GM13976 (cell line): ENCODE measurements around the gene TARBP2.

ENCODE experiments used
- DNase-seq: peaks from one replicate; pipeline ENCODE4 v3.0.0; 2012; ENCODE audit warnings: low spot score
- CTCF ChIP-seq: IDR thresholded peaks from 2 replicates; pipeline ENCODE4 v1.5.1; 2012; ENCODE audit warnings: borderline replicate concordance, mild to moderate bottlenecking; ENCODE audit not compliant: insufficient read depth; ENCODE audit errors: extremely low read depth, missing control alignments, control extremely low read depth
- in situ Hi-C: fragments of 300-500 bp; cut with MboI; formaldehyde crosslinking; loops from one replicate; pipeline ENCODE4 v1.12.0; 2022; ENCODE audit warnings: low sequenced_read_pairs, mixed read lengths, inconsistent platforms; ENCODE audit not compliant: unreplicated experiment

Gene TARBP2

GRCh38 chr12:53456654-53457366 lies 44.3 kb upstream of the TARBP2 start:
- no peak for DNase-seq
- no peak for TF ChIP-seq CTCF
- in situ Hi-C loops = no loop called here

- no peak for DNase-seq
- in situ Hi-C loops = no loop called here
- TF ChIP-seq CTCF = no peak
Measured at GRCh38 chr12:53459097-53459496, 42.0 kb upstream of the TARBP2 start.

GRCh38 chr12:53461059-53461458 lies 40.0 kb upstream of the TARBP2 start:
- DNase-seq = no peak
- in situ Hi-C loops = no loop called here
- no peak for TF ChIP-seq CTCF

GRCh38 chr12:53461591-53461990 lies 39.5 kb upstream of the TARBP2 start:
- no peak for TF ChIP-seq CTCF
- in situ Hi-C loops = no loop called here
- DNase-seq = no peak

GRCh38 chr12:53462935-53463334 lies 38.1 kb upstream of the TARBP2 start:
- DNase-seq = no peak
- in situ Hi-C loops = no loop called here
- TF ChIP-seq CTCF = no peak

- no peak for DNase-seq
- TF ChIP-seq CTCF = no peak
- in situ Hi-C loops = no loop called here
Measured at GRCh38 chr12:53463802-53464560, 37.1 kb upstream of the TARBP2 start.
